GM21717 (cell line): ENCODE data around the gene LIPK.
A peak's percentile ranks its signal among the peaks of the same experiment; 100 is the strongest.
"Not testable (repeated sequence)": the region's sequence is repeated elsewhere in the genome, so short reads cannot be mapped to it uniquely, and the experiment has no call there.

Source experiments
- ATAC-seq: cut with Tn5 transposase; IDR thresholded peaks from one replicate; pipeline ENCODE4 v1.9.1; 2021; ENCODE audit warnings: mild to moderate bottlenecking, moderate library complexity; ENCODE audit not compliant: unreplicated experiment

The LIPK gene

DNA sequence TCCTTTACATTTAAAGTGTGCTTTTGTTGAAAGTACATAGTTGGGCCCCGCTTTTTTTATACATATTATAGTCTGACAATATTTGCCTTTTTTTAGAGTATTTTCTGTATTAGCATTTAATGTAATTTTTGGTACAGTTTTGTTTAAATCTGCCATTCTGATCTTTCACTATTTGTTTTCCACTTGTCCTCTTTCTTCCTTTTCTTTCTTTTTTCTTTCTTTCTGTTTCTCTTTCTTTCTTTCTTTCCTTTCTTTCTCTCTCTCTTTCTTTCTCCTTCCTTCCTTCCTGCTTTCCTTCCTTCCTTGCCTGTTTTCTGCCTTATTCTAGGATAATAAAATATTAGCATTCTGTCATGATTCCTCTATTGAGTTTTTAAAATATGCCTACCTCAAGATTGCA lies 9.5 kb downstream of the LIPK start:
- ATAC-seq: no peak

DNA sequence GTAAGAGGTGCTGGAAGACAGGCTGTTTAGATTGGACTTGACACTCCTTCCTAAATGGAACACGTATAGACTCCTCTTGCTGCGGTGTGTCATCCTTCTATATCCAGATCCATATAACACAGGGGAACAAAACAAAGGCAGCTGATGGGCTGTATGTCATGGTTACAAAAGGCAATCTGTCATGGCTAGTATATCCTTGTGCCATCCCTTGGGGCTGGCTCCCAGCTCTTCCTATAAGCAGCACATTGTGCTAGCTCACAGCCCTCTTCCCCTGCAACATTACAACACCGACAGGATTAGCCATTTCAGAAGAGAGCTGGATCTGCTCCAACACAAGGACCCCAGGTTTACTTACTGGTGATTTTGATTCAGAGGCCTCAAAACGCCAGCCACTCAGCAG lies 15.3 kb downstream of the LIPK start:
- no peak for ATAC-seq

DNA sequence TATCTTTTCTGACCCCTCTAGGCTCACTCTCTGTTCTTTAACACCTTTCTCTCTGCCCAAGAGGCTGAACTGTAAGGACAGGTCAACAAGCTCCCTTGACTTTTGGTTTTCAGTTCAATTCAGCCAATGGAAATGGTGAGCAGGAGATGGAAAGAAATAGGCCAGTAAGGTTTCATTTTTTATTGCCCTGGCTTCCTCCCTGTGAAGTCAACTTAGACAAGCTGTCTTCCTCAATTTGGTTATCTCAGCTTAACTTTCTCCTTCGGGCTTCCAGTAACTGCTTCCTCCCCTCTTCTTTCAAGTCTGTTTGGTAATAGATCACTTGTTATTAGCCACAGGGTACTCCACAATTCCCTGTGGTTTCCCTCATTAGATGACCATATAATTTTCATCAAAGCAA lies 19.7 kb downstream of the LIPK start:
- ATAC-seq: no peak

DNA sequence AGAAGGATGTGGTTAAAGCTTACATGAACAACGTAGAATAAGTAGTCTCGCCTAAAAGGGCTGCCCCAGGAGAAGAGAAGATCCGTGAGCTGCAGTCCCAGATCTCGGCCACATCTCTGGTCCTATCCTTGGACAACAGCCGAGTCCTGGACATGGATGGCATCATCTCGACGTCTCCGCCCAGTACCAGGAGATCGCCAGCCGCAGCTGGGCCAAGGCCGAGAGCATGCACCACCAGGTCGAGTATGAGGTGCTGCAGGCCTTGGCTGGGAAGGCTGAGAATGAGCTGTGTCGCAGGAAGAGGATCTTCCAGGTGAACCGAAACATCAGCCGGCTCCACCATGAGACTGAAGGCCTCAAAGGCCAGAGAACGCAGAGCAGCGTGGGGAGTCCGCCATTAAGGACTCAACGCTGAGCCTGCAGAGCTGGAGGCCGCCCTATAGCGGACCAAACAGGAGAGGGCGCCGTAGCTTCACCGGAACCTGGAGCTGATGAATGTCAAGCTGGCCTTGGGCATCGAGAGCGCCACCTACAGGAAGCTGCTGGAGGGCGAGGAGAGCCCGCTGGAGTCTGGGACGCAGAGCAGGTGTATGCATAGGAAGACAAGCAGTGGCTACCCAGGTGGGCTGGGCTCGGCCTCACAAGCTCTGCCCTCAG lies 22.2 kb downstream of the LIPK start:
- ATAC-seq: no peak

DNA sequence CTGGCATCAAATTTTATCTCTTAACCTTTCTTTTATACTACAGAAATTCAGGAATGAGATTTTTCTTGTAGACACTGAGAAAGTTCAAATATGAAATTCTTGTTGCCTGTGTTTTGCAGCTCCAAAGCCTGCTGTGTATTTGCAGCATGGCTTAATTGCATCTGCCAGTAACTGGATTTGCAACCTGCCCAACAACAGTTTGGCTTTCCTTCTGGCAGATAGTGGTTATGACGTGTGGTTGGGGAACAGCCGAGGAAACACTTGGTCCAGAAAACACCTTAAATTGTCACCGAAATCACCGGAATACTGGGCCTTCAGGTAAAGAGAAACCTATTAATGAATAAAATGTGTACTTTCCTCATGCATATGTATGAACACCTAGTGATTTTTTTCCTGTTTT lies 24.8 kb downstream of the LIPK start:
- ATAC-seq: no peak

DNA sequence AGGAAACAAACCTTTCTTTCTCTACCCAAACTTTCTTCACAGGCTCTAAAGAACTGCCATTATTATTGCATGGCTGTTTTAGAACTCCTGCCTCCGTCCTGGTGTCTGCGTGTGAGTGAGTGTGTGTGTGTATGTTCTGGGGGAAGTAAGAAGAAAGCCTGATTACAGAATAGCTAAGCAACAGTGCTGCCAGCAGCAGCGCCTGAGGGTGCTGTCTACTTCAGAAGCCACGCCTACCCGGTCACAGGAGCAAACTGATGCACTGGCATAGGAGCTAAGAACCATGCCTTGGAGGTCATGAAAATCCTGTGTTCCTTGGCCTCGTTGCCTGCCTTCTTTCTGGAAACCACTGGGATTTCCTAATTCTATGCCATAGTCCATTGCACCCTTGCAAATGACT lies 25.2 kb downstream of the LIPK start:
- ATAC-seq: no peak

DNA sequence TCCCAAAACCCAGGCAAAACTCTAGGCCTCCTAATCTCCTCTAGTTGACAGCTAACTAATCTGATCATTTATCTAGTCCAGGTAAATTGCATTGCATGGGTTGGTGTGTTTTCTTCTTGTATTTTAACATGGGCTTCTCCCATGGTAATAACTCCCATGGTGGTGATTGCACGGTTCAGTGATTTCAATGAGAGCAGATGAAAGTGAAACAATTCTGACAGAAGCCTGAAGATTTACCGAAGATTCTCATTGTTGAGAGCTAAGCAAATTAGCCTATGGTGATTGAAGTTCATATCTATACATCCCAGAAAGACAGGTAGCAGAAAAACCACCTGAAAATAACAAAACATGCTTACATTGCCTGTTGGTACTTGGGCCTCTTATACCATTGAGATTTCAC lies 27.2 kb downstream of the LIPK start:
- ATAC-seq: no peak

DNA sequence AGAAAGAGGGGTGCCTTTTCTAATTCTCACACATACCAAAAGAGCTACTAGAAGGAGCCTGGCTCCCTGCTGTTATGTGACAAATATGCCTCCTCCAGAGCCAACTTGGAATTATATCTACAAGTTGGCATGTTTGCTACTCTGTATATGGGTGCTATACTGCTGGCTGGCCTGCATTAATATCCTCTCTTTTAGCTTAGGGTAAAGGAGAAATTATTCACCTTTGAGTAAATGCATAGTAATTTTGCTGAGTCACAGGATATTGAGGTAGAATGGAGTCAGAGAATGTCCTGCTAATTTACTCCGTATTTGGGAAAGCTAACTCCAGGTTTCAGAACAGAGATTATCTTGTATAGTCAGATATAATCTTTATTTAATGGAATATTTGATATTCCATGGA lies 29.6 kb downstream of the LIPK start:
- ATAC-seq: no peak

DNA sequence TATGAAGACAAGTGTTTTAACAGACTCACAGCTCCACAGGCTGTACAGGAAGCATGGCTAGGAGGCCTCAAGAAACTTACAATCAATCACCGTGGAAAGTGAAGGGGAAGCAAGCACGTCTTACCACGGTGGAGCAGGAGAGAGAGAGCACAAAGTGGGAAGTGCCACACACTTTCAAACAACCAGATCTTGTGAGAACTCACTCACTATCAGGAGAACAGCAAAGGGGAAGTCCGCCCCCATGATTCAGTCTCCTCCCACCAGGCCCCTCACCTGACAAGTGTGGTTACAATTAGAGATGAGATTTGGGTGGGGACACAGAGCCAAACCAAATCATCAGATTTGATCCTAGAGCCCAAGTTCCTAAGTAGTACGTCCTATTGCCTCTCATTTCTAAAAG lies 35.9 kb downstream of the LIPK start:
- not testable (repeated sequence) for ATAC-seq

DNA sequence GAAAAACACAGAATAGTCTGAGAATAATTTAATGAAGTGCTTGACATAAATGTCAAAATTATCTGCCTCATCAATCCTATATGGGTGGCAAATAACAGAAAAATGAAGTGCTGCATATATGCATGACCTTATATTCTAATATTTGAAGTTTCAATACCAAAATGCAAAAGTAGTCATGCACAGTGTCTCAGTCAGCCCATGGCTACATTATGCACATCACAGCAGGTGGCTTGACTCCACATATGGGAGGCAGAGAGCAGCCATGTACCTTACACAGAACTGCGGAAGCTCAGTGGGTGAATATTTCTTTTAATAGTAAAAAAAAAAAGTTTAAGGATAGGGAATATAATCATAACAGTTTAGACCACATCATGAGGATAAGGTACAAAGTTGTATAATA lies 36.4 kb downstream of the LIPK start:
- no peak for ATAC-seq

DNA sequence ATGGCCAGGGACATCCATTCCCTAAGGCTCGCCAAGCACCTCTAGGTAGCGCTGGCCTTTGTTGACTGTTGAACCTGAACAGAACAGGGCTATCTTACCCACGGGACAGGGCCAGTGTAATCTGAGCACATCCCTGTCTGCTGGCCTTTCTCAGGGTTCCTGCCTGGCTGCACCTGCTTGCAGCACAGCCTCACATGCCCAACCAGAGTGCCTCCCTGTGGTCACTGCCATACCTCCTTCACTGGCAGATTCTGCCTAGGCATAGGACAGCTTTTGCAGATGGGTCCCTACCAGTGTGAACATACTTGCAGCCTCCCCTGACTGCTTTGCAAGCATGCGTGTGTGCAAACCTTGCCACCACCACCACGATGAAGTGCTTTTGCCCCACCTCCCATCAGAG lies 38.0 kb downstream of the LIPK start:
- ATAC-seq: no peak

DNA sequence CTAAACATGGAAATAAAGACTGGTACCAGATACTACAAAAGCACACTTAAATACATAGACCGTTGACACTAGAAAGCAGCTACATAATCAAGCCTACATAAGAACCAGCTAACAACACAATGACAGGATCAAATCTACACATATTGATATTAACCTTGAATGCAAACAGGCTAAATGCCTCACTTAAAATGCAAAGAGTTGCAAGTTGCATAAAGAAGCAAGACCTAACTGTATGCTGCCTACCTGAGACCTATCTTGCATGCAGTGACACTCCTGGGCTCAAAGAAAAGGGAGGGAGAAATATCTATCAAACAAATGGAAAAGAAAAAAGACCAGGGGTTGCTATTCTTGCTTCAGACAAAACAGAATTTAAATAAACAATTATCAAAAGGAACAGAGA lies 39.6 kb downstream of the LIPK start:
- no peak for ATAC-seq

DNA sequence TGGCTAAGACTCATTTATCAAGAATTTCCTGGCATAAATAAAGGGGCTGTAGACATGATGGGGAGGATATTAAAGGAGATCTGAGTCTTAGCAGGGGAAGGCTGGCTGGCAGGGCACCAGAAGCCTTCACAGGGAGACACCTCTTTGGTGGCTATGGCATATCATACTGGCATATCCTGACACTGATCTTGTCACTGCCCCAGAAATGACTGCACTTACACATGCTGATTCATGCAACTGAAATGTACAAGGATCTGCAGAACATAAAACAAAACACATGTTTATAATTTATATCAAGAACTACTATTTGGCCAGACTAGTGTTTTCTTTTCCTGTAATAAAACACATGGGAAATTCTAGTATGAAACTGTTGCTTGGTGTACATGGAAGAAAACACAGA lies 48.2 kb downstream of the LIPK start:
- ATAC-seq: no peak

DNA sequence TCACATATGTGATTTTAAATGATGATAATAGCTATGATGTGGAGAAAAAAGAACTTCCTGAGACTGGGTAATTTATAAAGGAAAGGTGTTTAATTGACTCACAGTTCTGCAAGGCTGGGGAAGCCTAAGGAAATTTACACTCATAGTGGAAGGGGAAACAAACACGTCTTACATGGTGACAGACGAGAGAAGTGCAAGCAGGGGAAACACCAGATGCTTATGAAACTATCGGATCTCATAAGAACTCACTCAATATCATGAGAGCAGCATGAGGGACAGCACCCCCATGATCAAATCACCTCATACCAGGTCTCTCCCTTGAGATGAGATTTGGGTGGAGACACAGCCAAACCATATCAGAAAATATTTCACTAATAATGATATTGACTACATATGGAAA lies 49.7 kb downstream of the LIPK start:
- peak; percentile 47 for ATAC-seq

DNA sequence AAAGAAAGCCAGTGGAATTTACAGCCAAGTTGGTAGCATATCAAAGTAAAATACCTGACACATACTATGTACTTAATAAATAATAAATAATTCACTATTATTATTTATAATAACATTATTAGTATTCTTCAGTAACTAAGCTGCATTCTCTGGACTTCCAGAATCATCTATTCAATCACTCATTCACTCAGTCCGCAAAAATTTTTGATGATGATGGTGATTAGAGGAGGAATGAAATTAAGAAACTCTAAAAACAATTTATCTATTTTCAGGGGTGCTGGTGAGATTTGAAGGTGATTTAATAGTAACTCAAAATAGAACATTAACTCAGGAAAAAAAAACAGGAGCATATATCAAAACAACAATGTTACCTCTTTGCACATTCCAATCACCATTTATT lies 50.6 kb downstream of the LIPK start:
- no peak for ATAC-seq

DNA sequence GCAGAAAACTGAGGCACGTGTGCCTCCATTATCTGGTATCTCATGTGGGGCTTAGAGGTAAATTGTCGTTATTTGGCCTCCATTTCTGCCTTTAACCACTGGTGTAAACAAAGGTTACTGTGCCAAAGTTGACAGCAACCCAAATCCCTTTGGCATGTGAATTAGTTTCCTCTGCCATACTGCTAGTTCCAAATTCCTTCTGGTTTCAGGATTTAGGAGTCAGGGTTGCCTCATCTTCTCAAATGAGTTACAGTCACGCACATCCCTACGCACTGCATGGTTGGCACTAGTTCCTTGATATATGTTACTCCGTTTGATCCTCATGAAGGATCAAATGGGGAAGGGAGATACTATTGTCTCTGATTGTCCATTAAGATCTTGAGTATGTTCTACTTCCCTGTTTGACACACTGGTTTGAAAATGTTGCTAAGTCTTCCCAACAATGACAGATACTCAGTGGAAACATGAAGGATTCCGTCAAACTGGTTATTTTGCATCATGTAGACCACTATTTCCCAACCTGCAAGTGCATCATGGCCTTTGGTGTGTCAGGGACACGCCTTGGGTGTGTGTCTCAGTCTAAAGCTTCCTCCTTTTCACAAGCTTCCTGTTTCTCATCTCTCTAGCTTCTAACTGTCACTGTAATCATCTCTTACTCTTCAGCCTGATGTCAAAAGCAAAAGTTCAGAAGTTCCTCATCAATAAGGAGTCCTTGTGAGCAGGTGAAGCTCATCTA lies 53.5 kb downstream of the LIPK start, which contains the start of gene LIPN:
Gene LIPN, plus strand, starts transcription at position 655 of the 736 bp plus-strand sequence. CDS start 1,386 bp downstream, outside the sequence.
- ATAC-seq: no peak

DNA sequence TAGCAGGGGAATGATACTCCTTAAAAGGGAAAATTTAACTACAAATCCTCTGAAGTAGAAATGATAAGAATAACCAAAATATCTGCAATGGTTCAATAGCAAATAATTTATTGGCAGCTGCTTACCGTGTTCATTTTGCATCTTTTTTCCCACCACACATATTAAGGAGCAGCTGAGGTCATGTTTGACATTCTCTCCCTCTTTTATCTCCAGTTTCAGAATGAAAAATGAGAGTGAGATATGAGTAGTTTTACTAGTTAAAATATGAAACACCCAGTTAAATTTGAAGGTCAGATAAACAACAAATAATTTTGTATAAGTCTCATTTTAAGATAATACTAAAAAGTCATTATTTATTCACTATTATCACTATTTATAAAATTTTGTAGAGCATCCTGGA lies 56.9 kb downstream of the LIPK start:
- ATAC-seq: no peak

DNA sequence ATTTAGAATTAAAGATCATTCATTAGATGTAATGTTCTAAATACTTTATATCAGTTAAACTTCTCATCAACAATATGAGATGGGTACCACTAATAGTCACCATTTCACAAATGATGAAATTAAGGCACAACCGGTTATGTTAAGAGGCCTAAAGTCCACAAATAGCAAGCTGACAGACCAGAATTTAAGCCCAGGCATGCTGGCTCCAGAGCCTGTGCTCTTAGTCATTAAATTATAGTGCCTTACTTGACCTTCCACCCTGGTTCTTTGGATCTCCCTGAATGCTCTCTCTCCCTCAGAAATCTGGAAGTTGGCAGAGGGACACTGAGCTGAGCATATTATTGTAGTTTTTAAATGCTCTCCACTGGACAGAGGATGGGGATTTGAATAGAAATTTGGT lies 57.4 kb downstream of the LIPK start:
- ATAC-seq: no peak

DNA sequence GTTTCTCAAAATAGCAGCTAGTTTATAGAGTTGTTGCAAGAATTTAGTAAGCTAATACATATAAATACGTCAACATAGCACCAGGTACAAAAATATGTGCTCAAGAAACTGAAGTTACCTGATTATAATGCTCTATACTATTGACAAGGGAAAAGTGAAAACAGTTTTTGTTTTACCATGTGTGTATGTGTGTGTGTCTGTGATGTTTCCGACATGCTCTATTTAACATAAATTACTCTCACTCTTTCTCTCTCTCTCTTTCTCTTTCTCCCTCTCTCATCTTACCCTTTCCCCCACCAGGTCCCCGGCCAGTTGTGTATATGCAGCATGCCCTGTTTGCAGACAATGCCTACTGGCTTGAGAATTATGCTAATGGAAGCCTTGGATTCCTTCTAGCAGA lies 58.1 kb downstream of the LIPK start:
- no peak for ATAC-seq

DNA sequence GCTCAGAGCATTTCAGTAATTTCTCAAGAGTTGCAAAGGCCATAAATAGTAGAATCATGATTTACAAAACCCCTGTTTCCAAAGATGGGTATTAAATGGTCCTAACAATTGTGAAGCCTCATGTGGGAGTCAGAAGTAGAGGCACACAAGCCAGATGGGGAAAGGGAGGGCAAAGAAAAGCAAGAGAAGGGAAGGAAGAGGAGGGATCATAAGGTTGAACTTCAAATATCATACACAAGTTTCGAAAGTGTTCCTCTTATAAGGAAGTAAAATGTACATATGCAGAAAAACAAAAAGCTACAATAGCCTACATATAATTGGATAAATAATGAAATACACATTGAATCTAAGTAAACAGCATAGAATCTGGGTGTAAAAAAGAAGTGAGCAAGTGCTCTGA lies 59.8 kb downstream of the LIPK start:
- no peak for ATAC-seq

DNA sequence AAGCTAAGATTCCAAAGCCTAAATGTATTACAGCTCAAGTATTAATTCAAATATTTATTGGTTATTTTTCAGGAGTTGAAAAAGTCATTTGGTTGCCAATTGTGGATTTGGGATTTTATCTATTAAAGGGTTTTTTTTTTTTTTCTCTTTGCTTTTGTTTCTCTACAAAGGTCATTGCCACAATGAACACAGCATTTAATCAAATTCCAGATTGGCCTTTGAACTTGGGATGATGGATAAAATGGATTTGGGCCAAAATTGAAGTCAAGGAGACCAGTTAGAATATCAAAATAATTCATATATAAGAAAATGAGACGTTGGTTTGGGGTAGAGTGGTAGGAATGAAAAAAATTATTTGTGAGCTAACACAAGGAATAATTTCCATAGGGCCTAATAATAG lies 63.3 kb downstream of the LIPK start:
- ATAC-seq: no peak

DNA sequence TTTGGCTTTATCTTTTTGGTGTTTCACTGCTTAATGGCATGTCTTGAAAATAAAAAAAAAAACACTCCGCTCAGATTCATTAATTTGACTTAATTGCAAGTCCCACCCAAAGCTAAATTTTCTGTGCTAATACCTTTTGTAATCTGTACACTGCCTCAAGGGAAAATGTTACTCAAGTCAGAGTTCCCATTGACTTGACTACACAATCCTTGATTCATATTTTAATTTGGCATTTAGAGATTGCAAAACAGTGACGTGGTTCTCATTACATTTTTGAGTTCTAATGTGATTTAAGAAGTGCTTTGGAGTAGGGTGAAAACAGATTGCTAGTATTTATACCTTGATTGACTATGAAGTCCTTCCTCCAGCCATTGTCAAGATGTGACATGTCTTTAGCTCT lies 75.2 kb downstream of the LIPK start:
- no peak for ATAC-seq

DNA sequence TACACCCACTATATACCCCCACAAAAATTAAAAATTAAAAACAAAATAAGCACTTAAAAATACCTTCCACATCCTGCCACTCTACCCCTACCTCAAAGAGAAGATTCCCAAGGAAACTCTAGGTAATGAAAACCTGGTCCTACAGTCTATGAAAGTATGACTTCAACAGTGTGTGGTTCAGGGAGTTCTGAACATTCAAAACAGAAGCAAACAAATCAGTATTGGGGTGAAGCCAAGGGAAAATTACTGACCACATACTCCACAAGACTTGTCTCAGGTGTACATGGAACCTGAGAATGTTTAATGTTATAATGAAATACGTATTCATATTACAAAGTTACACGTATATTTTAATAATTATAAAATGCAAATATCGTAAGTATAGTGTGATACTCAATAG lies 76.2 kb downstream of the LIPK start:
- no peak for ATAC-seq
